BE2C (cell line): ENCODE results near the gene PTPRN2.

Experiments
- DNase-seq: peaks from one replicate; pipeline ENCODE4 v3.0.0-alpha.2; 2020
- H3K27me3 ChIP-seq: fragments of 250-450 bp; sonication (Bioruptor Pico); 2 replicates; pipeline ENCODE4 v1.5.1; 2020; ENCODE audit warnings: mild to moderate bottlenecking
- H3K36me3 ChIP-seq: fragments of 250-450 bp; sonication (Bioruptor Pico); 2 replicates; pipeline ENCODE4 v1.5.1; 2020; ENCODE audit warnings: mild to moderate bottlenecking
- H3K4me1 ChIP-seq: fragments of 250-450 bp; sonication (Bioruptor Pico); 2 replicates; pipeline ENCODE4 v1.5.1; 2020
- H3K4me3 ChIP-seq: 2 replicates; pipeline ENCODE4 v1.5.1; 2011; ENCODE audit warnings: low read depth, low read length
- H3K9me3 ChIP-seq: fragments of 250-450 bp; sonication (Bioruptor Pico); 2 replicates; pipeline ENCODE4 v1.5.1; 2020
- TF ChIP-seq, protein P1 (sequence below): IDR thresholded peaks from 2 replicates; pipeline ENCODE4 v1.5.1; 2012; ENCODE audit warnings: mild to moderate bottlenecking, low read depth, low read length

PTPRN2 gene

GRCh38 chr7:158365267-158365666 lies 222.4 kb downstream of the PTPRN2 start:
- DNase-seq: no peak
- peaks cover 4% of the 10 kb centered on the region for H3K4me1 ChIP-seq
- no peaks in the 10 kb centered on the region for H3K27me3 ChIP-seq
- H3K4me3 ChIP-seq: no peak overlapping the region
- H3K9me3 ChIP-seq: no peaks in the 10 kb centered on the region
- TF ChIP-seq, protein P1, sequence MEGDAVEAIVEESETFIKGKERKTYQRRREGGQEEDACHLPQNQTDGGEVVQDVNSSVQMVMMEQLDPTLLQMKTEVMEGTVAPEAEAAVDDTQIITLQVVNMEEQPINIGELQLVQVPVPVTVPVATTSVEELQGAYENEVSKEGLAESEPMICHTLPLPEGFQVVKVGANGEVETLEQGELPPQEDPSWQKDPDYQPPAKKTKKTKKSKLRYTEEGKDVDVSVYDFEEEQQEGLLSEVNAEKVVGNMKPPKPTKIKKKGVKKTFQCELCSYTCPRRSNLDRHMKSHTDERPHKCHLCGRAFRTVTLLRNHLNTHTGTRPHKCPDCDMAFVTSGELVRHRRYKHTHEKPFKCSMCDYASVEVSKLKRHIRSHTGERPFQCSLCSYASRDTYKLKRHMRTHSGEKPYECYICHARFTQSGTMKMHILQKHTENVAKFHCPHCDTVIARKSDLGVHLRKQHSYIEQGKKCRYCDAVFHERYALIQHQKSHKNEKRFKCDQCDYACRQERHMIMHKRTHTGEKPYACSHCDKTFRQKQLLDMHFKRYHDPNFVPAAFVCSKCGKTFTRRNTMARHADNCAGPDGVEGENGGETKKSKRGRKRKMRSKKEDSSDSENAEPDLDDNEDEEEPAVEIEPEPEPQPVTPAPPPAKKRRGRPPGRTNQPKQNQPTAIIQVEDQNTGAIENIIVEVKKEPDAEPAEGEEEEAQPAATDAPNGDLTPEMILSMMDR: no peak
- H3K36me3 ChIP-seq: no peaks in the 10 kb centered on the region

- TF ChIP-seq, protein P1: no peak
- Histone ChIP-seq H3K36me3 (no peaks in the 10 kb centered on the region), H3K9me3 (no peaks in the 10 kb centered on the region), H3K4me1 (peaks cover 4% of the 10 kb centered on the region), H3K4me3 (no peak overlapping the region), H3K27me3 (no peaks in the 10 kb centered on the region)
- no peak for DNase-seq
Measured at GRCh38 chr7:158364451-158364850, 223.2 kb downstream of the PTPRN2 start.

GRCh38 chr7:158362912-158363905 lies 224.4 kb downstream of the PTPRN2 start:
- Histone ChIP-seq H3K27me3 (no peaks in the 10 kb centered on the region), H3K9me3 (no peaks in the 10 kb centered on the region), H3K36me3 (no peaks in the 10 kb centered on the region), H3K4me1 (peaks cover 4% of the 10 kb centered on the region), H3K4me3 (no peak overlapping the region)
- DNase-seq: no peak
- TF ChIP-seq, protein P1: no peak

DNA sequence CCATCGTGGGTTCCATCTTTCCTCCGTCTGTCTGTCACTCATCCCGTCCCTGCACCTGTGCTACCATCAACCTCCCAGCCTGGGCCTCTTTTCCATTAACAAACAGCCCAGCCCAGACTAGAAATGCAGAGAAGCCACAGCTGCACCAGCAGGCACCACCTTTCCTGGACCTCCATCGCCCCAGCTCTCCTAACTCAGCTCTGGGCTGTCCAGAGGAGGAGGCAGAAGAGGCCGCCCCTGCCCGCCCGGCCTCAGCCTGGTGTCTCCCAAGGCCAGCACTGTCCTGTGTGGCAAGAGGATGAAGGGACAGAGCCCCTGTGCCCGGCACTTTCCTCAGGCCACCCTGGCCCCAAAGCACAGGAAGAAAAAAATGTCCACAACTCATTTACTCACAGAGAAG lies 225.6 kb downstream of the PTPRN2 start:
- H3K27me3 ChIP-seq: no peaks in the 10 kb centered on the region
- no peaks in the 10 kb centered on the region for H3K4me1 ChIP-seq
- H3K9me3 ChIP-seq: no peaks in the 10 kb centered on the region
- H3K36me3 ChIP-seq: no peaks in the 10 kb centered on the region
- no peak overlapping the region for H3K4me3 ChIP-seq
- DNase-seq: no peak
- TF ChIP-seq, protein P1: no peak

GRCh38 chr7:158361326-158361946 lies 226.2 kb downstream of the PTPRN2 start:
- Histone ChIP-seq H3K9me3 (no peaks in the 10 kb centered on the region), H3K4me1 (no peaks in the 10 kb centered on the region), H3K36me3 (no peaks in the 10 kb centered on the region), H3K4me3 (no peak overlapping the region), H3K27me3 (no peaks in the 10 kb centered on the region)
- TF ChIP-seq, protein P1: no peak
- no peak for DNase-seq
